GM23338 (cell line): ENCODE data around the gene ZBTB25. TPM values are rescaled to one million over a fixed set of nuclear protein-coding genes. Genes with fewer than 3 reads are reported as not detected.
A peak's percentile ranks its signal among the peaks of the same experiment; 100 is the strongest.

Experiments used
- ATAC-seq: fragments of 200-7000 bp; cut with Tn5 transposase; 3 replicates; pipeline ENCODE4 v1.9.1; 2020
- DNase-seq: peaks from one replicate; pipeline ENCODE4 v3.0.0-alpha.2; 2015; ENCODE audit warnings: low spot score
- H2AFZ ChIP-seq: fragments of 200-600 bp; sonication (generic); 2 replicates; pipeline ENCODE4 v1.8.0; 2016; ENCODE audit warnings: antibody characterized with exemption, mild to moderate bottlenecking, moderate library complexity
- H3F3A ChIP-seq: fragments of 200-600 bp; sonication (generic); replicated peaks from 2 replicates; pipeline ENCODE4 v1.8.0; 2017; ENCODE audit warnings: antibody characterized with exemption, mixed run types, low read depth
- H3K27ac ChIP-seq: fragments of 200-600 bp; sonication (generic); 2 replicates; pipeline ENCODE4 v1.6.1; 2016; ENCODE audit warnings: low read depth
- H3K27me3 ChIP-seq: fragments of 200-600 bp; sonication (generic); 2 replicates; pipeline ENCODE4 v1.8.0; 2016; ENCODE audit warnings: mild to moderate bottlenecking, mixed run types, moderate library complexity; ENCODE audit not compliant: insufficient read depth
- H3K36me3 ChIP-seq: fragments of 200-600 bp; sonication (generic); 2 replicates; pipeline ENCODE4 v1.8.0; 2016; ENCODE audit warnings: mild to moderate bottlenecking; ENCODE audit not compliant: insufficient read depth
- H3K4me1 ChIP-seq: fragments of 200-600 bp; sonication (generic); 2 replicates; pipeline ENCODE4 v1.8.0; 2016; ENCODE audit warnings: mild to moderate bottlenecking, moderate library complexity; ENCODE audit not compliant: insufficient read depth
- H3K4me2 ChIP-seq: fragments of 200-600 bp; sonication (generic); 2 replicates; pipeline ENCODE4 v1.7.1; 2017; ENCODE audit warnings: mixed run types
- H3K4me3 ChIP-seq: fragments of 200-600 bp; sonication (generic); 2 replicates; pipeline ENCODE4 v1.6.1; 2016; ENCODE audit warnings: mixed run types
- H3K79me2 ChIP-seq: fragments of 200-600 bp; sonication (generic); replicated peaks from 2 replicates; pipeline ENCODE4 v1.8.0; 2017; ENCODE audit warnings: mild to moderate bottlenecking; ENCODE audit not compliant: insufficient read depth
- H3K9me2 ChIP-seq: fragments of 200-600 bp; sonication (generic); 2 replicates; pipeline ENCODE4 v1.8.0; 2017; ENCODE audit not compliant: insufficient read depth
- H4K20me1 ChIP-seq: fragments of 200-600 bp; sonication (generic); replicated peaks from 2 replicates; pipeline ENCODE4 v1.8.0; 2017; ENCODE audit warnings: mild to moderate bottlenecking; ENCODE audit not compliant: insufficient read depth
- H3K27ac Mint-ChIP-seq: 2 replicates; pipeline ENCODE4 v1.8.0; 2020; ENCODE audit warnings: inconsistent platforms, mild to moderate bottlenecking, moderate library complexity, mixed read lengths
- H3K27me3 Mint-ChIP-seq: 3 replicates; pipeline ENCODE4 v1.8.0; 2022; ENCODE audit warnings: low read depth, mild to moderate bottlenecking, moderate library complexity, mixed read lengths, inconsistent platforms; ENCODE audit not compliant: insufficient read depth, poor library complexity
- H3K36me3 Mint-ChIP-seq: 3 replicates; pipeline ENCODE4 v1.8.0; 2021; ENCODE audit warnings: low read depth, mild to moderate bottlenecking, inconsistent platforms, moderate library complexity, mixed read lengths
- H3K4me1 Mint-ChIP-seq: 3 replicates; pipeline ENCODE4 v1.8.0; 2020; ENCODE audit warnings: mild to moderate bottlenecking, inconsistent platforms, mixed read lengths
- H3K4me3 Mint-ChIP-seq: 3 replicates; pipeline ENCODE4 v1.8.0; 2021; ENCODE audit warnings: moderate library complexity, mild to moderate bottlenecking, inconsistent platforms, mixed read lengths
- H3K9me3 Mint-ChIP-seq: 3 replicates; pipeline ENCODE4 v1.8.0; 2020; ENCODE audit warnings: moderate library complexity, mild to moderate bottlenecking, inconsistent platforms, mixed read lengths
- CREB1 ChIP-seq: fragments of 250-450 bp; sonication (Bioruptor Pico); IDR thresholded peaks from 2 replicates; pipeline ENCODE4 v1.5.0; 2020; ENCODE audit warnings: low read depth, mild to moderate bottlenecking, moderate library complexity
- CTCF ChIP-seq, 2 experiments: fragments of 200-600 bp in 1 of 2; sonication (generic) in 1 of 2; conservative IDR thresholded peaks; 2 replicates each; pipeline versions ENCODE4 v1.5.1 to v1.6.1; 2016 to 2017; ENCODE audit warnings: antibody characterized with exemption in 2 of 2, low read depth in 2 of 2, mild to moderate bottlenecking in 2 of 2, moderate library complexity in 1 of 2
- ETS1 ChIP-seq: IDR thresholded peaks from 2 replicates; pipeline ENCODE4 v1.6.1; 2016; ENCODE audit warnings: antibody characterized with exemption
- EZH2 ChIP-seq: fragments of 200-600 bp; sonication (generic); IDR thresholded peaks from one replicate; pipeline ENCODE4 v1.8.0; 2017; ENCODE audit warnings: antibody characterized with exemption, mild to moderate bottlenecking, low read depth; ENCODE audit not compliant: unreplicated experiment
- EZH2phosphoT487 ChIP-seq: fragments of 200-600 bp; sonication (generic); IDR thresholded peaks from one replicate; pipeline ENCODE4 v1.8.1; 2018; ENCODE audit warnings: antibody characterized with exemption; ENCODE audit not compliant: unreplicated experiment
- NANOG ChIP-seq: IDR thresholded peaks from 2 replicates; pipeline ENCODE4 v1.6.1; 2016; ENCODE audit warnings: antibody characterized with exemption, borderline replicate concordance
- POLR2AphosphoS5 ChIP-seq: IDR thresholded peaks from 2 replicates; pipeline ENCODE4 v1.6.1; 2016; ENCODE audit warnings: antibody characterized with exemption, low read depth
- REST ChIP-seq: IDR thresholded peaks from one replicate; pipeline ENCODE4 v1.6.1; 2018; ENCODE audit warnings: antibody characterized with exemption; ENCODE audit not compliant: unreplicated experiment
- STAT1 ChIP-seq: IDR thresholded peaks from one replicate; pipeline ENCODE4 v1.6.1; 2016; ENCODE audit warnings: antibody characterized with exemption; ENCODE audit not compliant: unreplicated experiment
- ZNF114 ChIP-seq: fragments of 250-450 bp; sonication (Bioruptor Pico); IDR thresholded peaks from 2 replicates; pipeline ENCODE4 v1.5.0; 2020; ENCODE audit warnings: mild to moderate bottlenecking, moderate library complexity
- ZNF331 ChIP-seq: fragments of 250-450 bp; sonication (Bioruptor Pico); IDR thresholded peaks from 2 replicates; pipeline ENCODE4 v1.5.0; 2020; ENCODE audit warnings: low read depth, mild to moderate bottlenecking, moderate library complexity
- polyA plus RNA-seq: library from polyadenylated mRNA; unstranded; fragments of >200 nt; fragmentation: Nextera tagmentation; extraction: Ambion mirVana; gene quantifications from 2 replicates; pipeline ENCODE4 v1.2.1, GENCODE V29; 2016
- total RNA-seq: library from RNA; depleted of rRNA; stranded (reverse); fragments of >200 nt; shearing (Covaris generic); gene quantifications from 2 replicates; pipeline ENCODE4 v1.2.3, GENCODE V29; 2014

Gene ZBTB25
- total and polyA plus RNA-seq, 2 experiments from 2014 or later, result 5.8 to 8.0 TPM

GRCh38 chr14:64412237-64412636, 91.4 kb downstream of the ZBTB25 start (continued):
- TF ChIP-seq REST (no peak), CTCF (conservative IDR thresholded peaks at IDR 0.05; ENCODE audit: low read depth in 2 of 2) (no peak)

GRCh38 chr14:64411001-64411400, 92.6 kb downstream of the ZBTB25 start:
- Histone ChIP-seq H3K9me2 (no peaks in the 10 kb centered on the region), H3K79me2 (peaks cover 62% of the 10 kb centered on the region), H4K20me1 (peaks cover 35% of the 10 kb centered on the region; the same call in 1 of the 2 replicates), H3K4me3 (no peak overlapping the region), H3K27me3 (no peaks in the 10 kb centered on the region), H3K4me1 (no peaks in the 10 kb centered on the region), H3K4me2 (no peak overlapping the region), H2AFZ (no peak overlapping the region), H3F3A (peaks cover 15% of the 10 kb centered on the region), H3K36me3 (peaks cover 20% of the 10 kb centered on the region), H3K27ac (peak overlapping the region; percentile 37; the same call in 1 of the 2 replicates)
- H3K36me3 Mint-ChIP-seq, result peaks cover 72% of the 10 kb centered on the region
- H3K4me3 Mint-ChIP-seq, result no peak overlapping the region
- DNase-seq, result no peak
- no peaks in the 10 kb centered on the region for H3K27me3 Mint-ChIP-seq
- no peak for ATAC-seq
- no peaks in the 10 kb centered on the region for H3K9me3 Mint-ChIP-seq
- H3K4me1 Mint-ChIP-seq, result peaks cover 12% of the 10 kb centered on the region; the same call in 2 of the 3 replicates
- no peak overlapping the region for H3K27ac Mint-ChIP-seq
- TF ChIP-seq EZH2, result no peak
- no peak for TF ChIP-seq EZH2phosphoT487
- no peak for TF ChIP-seq STAT1
- no peak for TF ChIP-seq POLR2AphosphoS5
- no peak for TF ChIP-seq ETS1
- TF ChIP-seq ZNF114 (CRISPR knock-in tag), result no peak
- no peak for TF ChIP-seq REST
- TF ChIP-seq ZNF331 (CRISPR knock-in tag), result no peak
- no peak for TF ChIP-seq CREB1
- TF ChIP-seq NANOG, result no peak
- TF ChIP-seq CTCF (conservative IDR thresholded peaks at IDR 0.05; ENCODE audit: low read depth in 2 of 2), result no peak
